Measurements from ENCODE around the gene PRSS56.

Gene PRSS56

GRCh38 chr2:232483923-232484627 lies 36.1 kb upstream of the PRSS56 start:
- Mint-ChIP-seq H3K27ac (no peak overlapping the region), H3K4me3 (no peak overlapping the region), H3K36me3 (no peaks in the 10 kb centered on the region), H3K4me1 (peaks cover 9% of the 10 kb centered on the region), H3K27me3 (peaks cover 14% of the 10 kb centered on the region), H3K9me3 (no peaks in the 10 kb centered on the region)

GRCh38 chr2:232484628-232485347 lies 35.4 kb upstream of the PRSS56 start:
- peak overlapping the region; percentile 16 for H3K4me3 Mint-ChIP-seq

GRCh38 chr2:232485348-232485756 lies 34.8 kb upstream of the PRSS56 start:
- Mint-ChIP-seq H3K9me3 (no peaks in the 10 kb centered on the region), H3K27ac (no peak overlapping the region), H3K4me1 (peaks cover 9% of the 10 kb centered on the region), H3K36me3 (no peaks in the 10 kb centered on the region), H3K4me3 (peak overlapping the region; percentile 16), H3K27me3 (peaks cover 19% of the 10 kb centered on the region)

More at GRCh38 chr2:232484628-232485347, 35.4 kb upstream of the PRSS56 start:
- Mint-ChIP-seq H3K9me3 (no peaks in the 10 kb centered on the region), H3K4me1 (peaks cover 9% of the 10 kb centered on the region), H3K27ac (no peak overlapping the region), H3K36me3 (no peaks in the 10 kb centered on the region), H3K27me3 (peaks cover 17% of the 10 kb centered on the region)

- Mint-ChIP-seq H3K27me3 (peaks cover 20% of the 10 kb centered on the region), H3K27ac (no peak overlapping the region), H3K4me3 (no peak overlapping the region), H3K9me3 (no peaks in the 10 kb centered on the region), H3K4me1 (peaks cover 9% of the 10 kb centered on the region), H3K36me3 (no peaks in the 10 kb centered on the region)
Measured at GRCh38 chr2:232485757-232486557, 34.2 kb upstream of the PRSS56 start.

GRCh38 chr2:232486558-232487384 lies 33.4 kb upstream of the PRSS56 start:
- H3K27me3 Mint-ChIP-seq = peaks cover 21% of the 10 kb centered on the region
- peaks cover 9% of the 10 kb centered on the region for H3K4me1 Mint-ChIP-seq
- H3K9me3 Mint-ChIP-seq = no peaks in the 10 kb centered on the region
- no peaks in the 10 kb centered on the region for H3K36me3 Mint-ChIP-seq
- H3K4me3 Mint-ChIP-seq = peak overlapping the region; percentile 11
- H3K27ac Mint-ChIP-seq = no peak overlapping the region

- Mint-ChIP-seq H3K36me3 (no peaks in the 10 kb centered on the region), H3K27me3 (peaks cover 21% of the 10 kb centered on the region), H3K9me3 (no peaks in the 10 kb centered on the region), H3K4me3 (peak within 1 kb of the TSS; percentile 11), H3K27ac (no peak within 1 kb of the TSS), H3K4me1 (peaks cover 9% of the 10 kb centered on the region)
Measured at GRCh38 chr2:232487385-232488096, 32.6 kb upstream of the PRSS56 start, which contains the start of gene ECEL1. Gene ECEL1 (minus strand): TSS chr2:232487834. CDS start chr2:232486653, 1,181 bp downstream.

- Mint-ChIP-seq H3K4me3 (peak overlapping the region; percentile 8), H3K4me1 (peaks cover 9% of the 10 kb centered on the region), H3K27me3 (peaks cover 21% of the 10 kb centered on the region), H3K36me3 (no peaks in the 10 kb centered on the region), H3K27ac (no peak overlapping the region), H3K9me3 (no peaks in the 10 kb centered on the region)
Measured at GRCh38 chr2:232488097-232488711, 32.0 kb upstream of the PRSS56 start.

- Mint-ChIP-seq H3K36me3 (no peaks in the 10 kb centered on the region), H3K27me3 (peaks cover 21% of the 10 kb centered on the region), H3K4me3 (peak overlapping the region; percentile 8)
Measured at GRCh38 chr2:232488721-232489300, 31.4 kb upstream of the PRSS56 start.

GRCh38 chr2:232489516-232490220 lies 30.5 kb upstream of the PRSS56 start:
- no peaks in the 10 kb centered on the region for H3K36me3 Mint-ChIP-seq
- H3K27ac Mint-ChIP-seq = peak overlapping the region; percentile 51
- H3K4me1 Mint-ChIP-seq = peaks cover 9% of the 10 kb centered on the region
- H3K9me3 Mint-ChIP-seq = no peaks in the 10 kb centered on the region
- no peak overlapping the region for H3K4me3 Mint-ChIP-seq
- H3K27me3 Mint-ChIP-seq = peaks cover 19% of the 10 kb centered on the region

More at GRCh38 chr2:232488721-232489300, 31.4 kb upstream of the PRSS56 start:
- Mint-ChIP-seq H3K9me3 (no peaks in the 10 kb centered on the region), H3K27ac (no peak overlapping the region), H3K4me1 (peaks cover 9% of the 10 kb centered on the region)

GRCh38 chr2:232490221-232491138 lies 29.7 kb upstream of the PRSS56 start:
- Mint-ChIP-seq H3K4me1 (peaks cover 4% of the 10 kb centered on the region), H3K27ac (no peak overlapping the region), H3K9me3 (no peaks in the 10 kb centered on the region), H3K36me3 (no peaks in the 10 kb centered on the region), H3K27me3 (peaks cover 12% of the 10 kb centered on the region), H3K4me3 (no peak overlapping the region)

- Mint-ChIP-seq H3K27ac (no peak overlapping the region), H3K4me1 (peaks cover 4% of the 10 kb centered on the region), H3K36me3 (no peaks in the 10 kb centered on the region), H3K4me3 (no peak overlapping the region), H3K9me3 (no peaks in the 10 kb centered on the region), H3K27me3 (peaks cover 12% of the 10 kb centered on the region)
Measured at GRCh38 chr2:232491139-232491780, 28.9 kb upstream of the PRSS56 start.

GRCh38 chr2:232492236-232492848 lies 27.8 kb upstream of the PRSS56 start:
- H3K27me3 Mint-ChIP-seq = peaks cover 12% of the 10 kb centered on the region
- H3K4me1 Mint-ChIP-seq = peaks cover 4% of the 10 kb centered on the region
- H3K4me3 Mint-ChIP-seq = no peak overlapping the region
- no peaks in the 10 kb centered on the region for H3K9me3 Mint-ChIP-seq
- H3K27ac Mint-ChIP-seq = no peak overlapping the region
- H3K36me3 Mint-ChIP-seq = no peaks in the 10 kb centered on the region
